LNCaP clone FGC (cell line): Measurements from ENCODE around the gene TFIP11.
"Not testable (repeated sequence)": the region's sequence is repeated elsewhere in the genome, so short reads cannot be mapped to it uniquely, and the experiment has no call there.

Source experiments
- DNase-seq: peaks from one replicate; pipeline ENCODE4 v3.0.0-alpha.2; 2011; ENCODE audit warnings: low read depth
- H3K4me3 ChIP-seq: 2 replicates; pipeline ENCODE4 v1.5.1; 2011; ENCODE audit warnings: mild to moderate bottlenecking, low read depth, low read length, control low read depth
- CTCF ChIP-seq: IDR thresholded peaks from 2 replicates; pipeline ENCODE4 v1.5.1; 2012; ENCODE audit warnings: mild to moderate bottlenecking; ENCODE audit not compliant: control insufficient read depth, insufficient read depth; ENCODE audit errors: extremely low read depth

TFIP11 gene

GRCh38 chr22:26534171-26534855, 22.0 kb upstream of the TFIP11 start:
- DNase-seq = no peak
- H3K4me3 ChIP-seq = no peak overlapping the region
- no peak for TF ChIP-seq CTCF

GRCh38 chr22:26529345-26529744, 17.1 kb upstream of the TFIP11 start:
- peak; percentile 43 for DNase-seq
- no peak overlapping the region for H3K4me3 ChIP-seq
- TF ChIP-seq CTCF = no peak

GRCh38 chr22:26528518-26528917, 16.2 kb upstream of the TFIP11 start:
- not testable (repeated sequence) for H3K4me3 ChIP-seq, DNase-seq

GRCh38 chr22:26527574-26528465, 15.5 kb upstream of the TFIP11 start:
- no peak for DNase-seq
- no peak for TF ChIP-seq CTCF
- no peak overlapping the region for H3K4me3 ChIP-seq

GRCh38 chr22:26527167-26527566, 14.9 kb upstream of the TFIP11 start:
- DNase-seq = no peak
- no peak overlapping the region for H3K4me3 ChIP-seq
- no peak for TF ChIP-seq CTCF

GRCh38 chr22:26525946-26526564, 13.8 kb upstream of the TFIP11 start:
- no peak for TF ChIP-seq CTCF
- H3K4me3 ChIP-seq = no peak overlapping the region

GRCh38 chr22:26524870-26525269, 12.6 kb upstream of the TFIP11 start:
- TF ChIP-seq CTCF = no peak
- DNase-seq = no peak
- H3K4me3 ChIP-seq = no peak overlapping the region

More at GRCh38 chr22:26525946-26526564, 13.8 kb upstream of the TFIP11 start:
- DNase-seq = no peak
